CD1c-positive myeloid dendritic cell (primary cell): ENCODE results near the gene HELZ.

ENCODE experiments used
- DNase-seq: peaks from one replicate; pipeline ENCODE4 v3.0.0-alpha.2; 2016; ENCODE audit errors: extremely low spot score

The HELZ gene

GRCh38 chr17:67194134-67194533 lies 50.9 kb downstream of the HELZ start:
- no peak for DNase-seq

GRCh38 chr17:67187927-67188326 lies 57.1 kb downstream of the HELZ start:
- DNase-seq, result no peak

- no peak for DNase-seq
Measured at GRCh38 chr17:67186782-67187181, 58.2 kb downstream of the HELZ start.

GRCh38 chr17:67183531-67183930 lies 61.5 kb downstream of the HELZ start:
- no peak for DNase-seq

- no peak for DNase-seq
Measured at GRCh38 chr17:67181825-67182224, 63.2 kb downstream of the HELZ start.

- no peak for DNase-seq
Measured at GRCh38 chr17:67180275-67180674, 64.7 kb downstream of the HELZ start.

- DNase-seq, result no peak
Measured at GRCh38 chr17:67178555-67178954, 66.4 kb downstream of the HELZ start.

- no peak for DNase-seq
Measured at GRCh38 chr17:67177732-67178131, 67.3 kb downstream of the HELZ start.

GRCh38 chr17:67174190-67174589 lies 70.8 kb downstream of the HELZ start:
- DNase-seq, result no peak

- peak; percentile 35 for DNase-seq
Measured at GRCh38 chr17:67171560-67171959, 73.4 kb downstream of the HELZ start.

GRCh38 chr17:67168496-67168895 lies 76.5 kb downstream of the HELZ start:
- DNase-seq, result no peak

- peak; percentile 86 for DNase-seq
Measured at GRCh38 chr17:67165201-67165600, 79.8 kb downstream of the HELZ start.

GRCh38 chr17:67164302-67164701 lies 80.7 kb downstream of the HELZ start:
- DNase-seq, result peak; percentile 75

- DNase-seq, result no peak
Measured at GRCh38 chr17:67162771-67163170, 82.2 kb downstream of the HELZ start.

- DNase-seq, result no peak
Measured at GRCh38 chr17:67161573-67161972, 83.4 kb downstream of the HELZ start.

GRCh38 chr17:67160791-67161190 lies 84.2 kb downstream of the HELZ start:
- DNase-seq, result no peak

- DNase-seq, result no peak
Measured at GRCh38 chr17:67157732-67158639, 87.0 kb downstream of the HELZ start.

- no peak for DNase-seq
Measured at GRCh38 chr17:67156269-67157199, 88.5 kb downstream of the HELZ start.

- no peak for DNase-seq
Measured at GRCh38 chr17:67152824-67153223, 92.2 kb downstream of the HELZ start.

GRCh38 chr17:67151717-67152116 lies 93.3 kb downstream of the HELZ start:
- no peak for DNase-seq

GRCh38 chr17:67150826-67151225 lies 94.2 kb downstream of the HELZ start:
- DNase-seq, result no peak

- DNase-seq, result no peak
Measured at GRCh38 chr17:67148352-67148751, 96.6 kb downstream of the HELZ start.
